ENCODE measurements around the gene GINS2. TPM values are rescaled to one million over a fixed set of nuclear protein-coding genes. Genes with fewer than 3 reads are reported as not detected.

The GINS2 gene
- polyA plus RNA-seq, 1 experiment = 5.1 TPM

DNA sequence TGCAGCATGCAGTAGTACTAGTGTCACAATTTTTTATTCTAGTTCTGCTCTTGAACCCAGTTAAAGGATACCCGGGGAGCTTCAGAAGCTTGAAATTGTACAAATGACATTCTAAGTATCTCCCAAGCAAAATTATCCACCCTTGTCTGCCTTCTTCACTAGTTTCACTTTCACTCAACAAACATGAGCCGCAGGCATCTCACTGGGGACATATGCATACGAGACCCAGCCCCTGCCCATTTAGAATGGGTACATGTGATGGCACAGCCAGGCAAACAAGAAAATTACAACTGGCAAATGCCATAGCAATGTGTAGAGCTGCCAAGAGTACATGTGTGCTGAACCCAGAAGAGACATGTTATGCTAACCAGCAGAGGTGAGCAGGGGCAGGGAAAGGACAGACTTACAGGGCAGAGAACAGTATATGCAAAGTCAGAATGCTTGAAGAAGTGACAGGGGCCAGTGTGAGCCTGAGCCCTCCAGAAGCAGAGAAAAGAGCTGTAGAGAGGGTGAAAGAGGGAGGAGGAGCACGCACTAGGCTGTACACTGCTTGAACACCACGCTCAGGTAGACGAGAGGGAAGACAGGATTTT is 8.3 kb downstream of the GINS2 start:
- Histone ChIP-seq H3K27ac (ENCODE audit: low read depth, low read length) (no peak overlapping the region), H3K27me3 (ENCODE audit: control insufficient read depth, insufficient read depth, low read length) (no peaks in the 10 kb centered on the region), H3K4me3 (ENCODE audit: low read depth, low read length) (no peak overlapping the region), H3K9me3 (ENCODE audit: control insufficient read depth, insufficient read depth, low read length) (no peaks in the 10 kb centered on the region)
- no peak for DNase-seq (ENCODE audit: low read depth, low spot score)
- CTCF ChIA-PET = interaction anchor here (1.0 to 1.3 kb wide), 2 partner anchors 21 to 37 kb away, joined by 3 read pairs; no protein-coding TSS in a partner anchor
- POLR2A ChIA-PET = no interaction called here
- TF ChIP-seq CTCF (IDR thresholded peaks at IDR 0.05; ENCODE audit: low read depth, low read length) = no peak

DNA sequence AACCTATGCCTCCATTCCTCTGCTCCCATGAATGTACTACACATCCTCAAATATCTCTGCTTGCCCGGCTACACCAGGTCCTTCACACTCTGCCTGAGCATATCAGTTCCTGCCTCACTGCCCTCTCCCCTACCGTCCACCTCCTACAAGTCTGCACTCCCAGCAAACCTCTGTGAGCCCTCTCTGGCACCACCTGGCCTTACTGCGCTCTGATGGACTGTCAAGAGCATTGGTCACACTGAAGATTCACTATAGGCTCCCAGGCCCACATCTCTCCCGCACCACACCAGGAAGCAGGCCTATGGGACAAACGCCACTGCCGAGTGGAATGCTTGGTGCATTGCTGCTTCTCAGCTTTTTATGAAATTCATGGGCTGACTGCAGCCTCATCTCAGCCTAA is 8.9 kb downstream of the GINS2 start:
- ChIA-PET CTCF (interaction anchor here (1.3 kb wide), 1 partner anchor 38 kb away, joined by 3 read pairs; no protein-coding TSS in a partner anchor), POLR2A (no interaction called here)
- DNase-seq (ENCODE audit: low read depth, low spot score) = no peak
- no peak overlapping the region for H3K27ac ChIP-seq (ENCODE audit: low read depth, low read length)
- TF ChIP-seq CTCF (IDR thresholded peaks at IDR 0.05; ENCODE audit: low read depth, low read length) = no peak
- H3K27me3 ChIP-seq (ENCODE audit: control insufficient read depth, insufficient read depth, low read length) = no peaks in the 10 kb centered on the region
- no peaks in the 10 kb centered on the region for H3K9me3 ChIP-seq (ENCODE audit: control insufficient read depth, insufficient read depth, low read length)
- H3K4me3 ChIP-seq (ENCODE audit: low read depth, low read length) = no peak overlapping the region

- ChIA-PET CTCF (no interaction called here), POLR2A (no interaction called here)
- no peak for DNase-seq (ENCODE audit: low read depth, low spot score)
- H3K27ac ChIP-seq (ENCODE audit: low read depth, low read length) = no peak overlapping the region
- no peaks in the 10 kb centered on the region for H3K27me3 ChIP-seq (ENCODE audit: control insufficient read depth, insufficient read depth, low read length)
- TF ChIP-seq CTCF (IDR thresholded peaks at IDR 0.05; ENCODE audit: low read depth, low read length) = no peak
- no peak overlapping the region for H3K4me3 ChIP-seq (ENCODE audit: low read depth, low read length)
- H3K9me3 ChIP-seq (ENCODE audit: control insufficient read depth, insufficient read depth, low read length) = no peaks in the 10 kb centered on the region
Observed at GRCh38 chr16:85678821-85679220, 9.9 kb downstream of the GINS2 start.

GRCh38 chr16:85678016-85678415 is 10.7 kb downstream of the GINS2 start:
- no peak overlapping the region for H3K27ac ChIP-seq (ENCODE audit: low read depth, low read length)
- H3K4me3 ChIP-seq (ENCODE audit: low read depth, low read length) = no peak overlapping the region
- DNase-seq (ENCODE audit: low read depth, low spot score) = no peak
- H3K27me3 ChIP-seq (ENCODE audit: control insufficient read depth, insufficient read depth, low read length) = no peaks in the 10 kb centered on the region
- no peak for TF ChIP-seq CTCF (IDR thresholded peaks at IDR 0.05; ENCODE audit: low read depth, low read length)
- CTCF ChIA-PET = interaction anchor here (1.3 kb wide), 1 partner anchor 40 kb away, joined by 4 read pairs; no protein-coding TSS in a partner anchor
- no peaks in the 10 kb centered on the region for H3K9me3 ChIP-seq (ENCODE audit: control insufficient read depth, insufficient read depth, low read length)
- POLR2A ChIA-PET = no interaction called here

DNA sequence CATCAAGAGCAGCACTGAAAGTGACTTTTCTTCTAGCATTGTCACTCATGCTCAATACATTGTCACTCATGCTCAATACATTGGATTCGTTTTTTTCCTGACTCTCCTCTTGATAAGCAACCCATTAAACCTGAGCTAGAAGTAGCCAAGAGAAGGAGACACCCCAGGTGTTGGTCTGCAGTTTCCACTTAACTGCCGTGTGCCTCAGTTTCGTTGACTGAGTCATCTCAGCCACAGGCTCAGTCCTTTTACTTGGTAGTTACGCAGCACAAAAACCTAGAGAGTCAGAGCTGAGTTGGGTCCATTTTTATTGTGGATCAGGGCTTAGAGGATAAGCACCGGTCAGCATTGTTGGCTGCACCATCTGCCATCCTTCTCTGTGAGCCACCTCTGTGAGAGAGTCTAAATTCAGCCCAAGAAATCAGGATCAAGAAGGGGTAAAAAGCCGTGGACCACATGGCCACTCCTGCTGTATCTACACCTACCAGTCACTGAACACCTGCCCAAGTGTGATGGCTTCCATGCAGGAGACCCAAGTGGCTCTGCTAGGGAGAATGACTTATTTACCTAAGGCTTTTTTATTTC is 11.3 kb downstream of the GINS2 start:
- ChIA-PET CTCF (interaction anchor here (1.3 kb wide), 1 partner anchor 40 kb away, joined by 4 read pairs; no protein-coding TSS in a partner anchor), POLR2A (no interaction called here)
- Histone ChIP-seq H3K27ac (ENCODE audit: low read depth, low read length) (no peak overlapping the region), H3K4me3 (ENCODE audit: low read depth, low read length) (no peak overlapping the region), H3K9me3 (ENCODE audit: control insufficient read depth, insufficient read depth, low read length) (no peaks in the 10 kb centered on the region), H3K27me3 (ENCODE audit: control insufficient read depth, insufficient read depth, low read length) (no peaks in the 10 kb centered on the region)
- DNase-seq (ENCODE audit: low read depth, low spot score) = no peak
- no peak for TF ChIP-seq CTCF (IDR thresholded peaks at IDR 0.05; ENCODE audit: low read depth, low read length)
